ENCODE data around the gene PLA2R1. TPM values are rescaled to one million over a fixed set of nuclear protein-coding genes. Genes with fewer than 3 reads are reported as not detected.

PLA2R1 gene
- not detected in 2 replicates for total RNA-seq

DNA sequence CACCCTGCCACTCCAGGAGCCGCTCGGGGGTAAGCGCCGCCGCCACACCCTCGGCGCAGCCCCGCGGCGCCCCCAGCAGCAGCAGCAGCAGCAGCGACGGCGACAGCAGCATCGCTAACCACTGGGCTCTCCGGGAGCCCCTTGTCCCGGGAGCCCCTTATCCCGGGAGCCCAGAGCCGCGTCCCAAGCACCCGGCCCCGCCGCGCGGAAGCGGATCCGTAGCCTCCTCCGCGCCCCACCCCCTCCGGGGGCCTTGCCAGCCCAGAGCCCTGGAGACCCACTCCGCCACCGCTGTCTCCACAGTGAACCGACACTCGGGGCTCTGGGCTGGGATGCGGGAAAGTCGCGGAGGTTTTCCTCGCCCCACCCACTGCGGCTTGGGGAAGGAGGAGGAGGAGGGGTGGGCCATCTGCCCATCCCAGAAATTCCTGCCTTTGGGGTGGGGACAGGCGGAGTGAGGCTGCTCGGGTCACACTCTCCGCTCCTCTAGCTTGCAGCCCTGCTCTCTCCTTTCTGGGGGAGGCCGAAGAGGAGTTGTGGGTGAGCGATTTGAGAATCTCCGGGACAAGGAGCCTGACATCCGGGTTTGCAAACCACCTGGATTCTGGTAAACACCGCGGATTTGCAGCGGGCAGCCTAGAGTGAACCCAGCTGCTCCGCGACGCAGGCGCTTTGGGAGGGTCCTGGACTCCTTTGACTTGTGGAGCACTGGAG, at the start of gene PLA2R1:
Gene PLA2R1 (minus strand): TSS at position 324 of the 714 bp plus-strand sequence. CDS start 212 bp downstream, at position 112.
- intact Hi-C loops (cut with micrococcal nuclease): no loop called here

DNA sequence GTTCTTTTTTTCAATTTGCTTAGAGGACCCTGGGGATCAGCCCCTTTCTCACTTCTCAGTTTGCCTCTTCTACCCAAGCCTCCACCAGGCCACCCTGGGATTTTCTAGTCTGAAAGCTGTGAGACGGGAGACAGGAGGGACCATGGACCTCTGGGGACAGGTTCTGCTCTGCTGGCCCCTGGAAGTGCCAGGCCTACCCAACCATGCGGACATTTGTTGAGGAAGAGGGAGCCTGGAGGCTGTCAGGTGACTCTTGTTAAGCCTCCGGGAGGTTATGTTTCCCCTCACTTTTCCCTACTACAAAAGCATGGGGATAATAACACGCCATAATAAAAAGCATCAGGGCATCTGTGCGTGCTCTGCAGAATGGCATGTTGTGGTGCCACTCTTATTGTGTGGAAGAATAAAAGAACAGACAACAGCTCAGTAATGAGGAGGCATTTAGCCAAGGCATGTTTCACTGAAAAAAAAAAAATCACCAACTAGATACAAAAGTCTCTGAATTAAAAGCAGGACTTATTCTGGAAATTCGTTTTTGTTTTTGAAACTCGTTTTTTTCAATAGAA, 48.3 kb upstream of the PLA2R1 start:
- intact Hi-C loops (cut with micrococcal nuclease): loop anchor here (1.0 to 2.0 kb wide), 7 partner anchors 100 to 1162 kb away; no protein-coding TSS in a partner anchor

DNA sequence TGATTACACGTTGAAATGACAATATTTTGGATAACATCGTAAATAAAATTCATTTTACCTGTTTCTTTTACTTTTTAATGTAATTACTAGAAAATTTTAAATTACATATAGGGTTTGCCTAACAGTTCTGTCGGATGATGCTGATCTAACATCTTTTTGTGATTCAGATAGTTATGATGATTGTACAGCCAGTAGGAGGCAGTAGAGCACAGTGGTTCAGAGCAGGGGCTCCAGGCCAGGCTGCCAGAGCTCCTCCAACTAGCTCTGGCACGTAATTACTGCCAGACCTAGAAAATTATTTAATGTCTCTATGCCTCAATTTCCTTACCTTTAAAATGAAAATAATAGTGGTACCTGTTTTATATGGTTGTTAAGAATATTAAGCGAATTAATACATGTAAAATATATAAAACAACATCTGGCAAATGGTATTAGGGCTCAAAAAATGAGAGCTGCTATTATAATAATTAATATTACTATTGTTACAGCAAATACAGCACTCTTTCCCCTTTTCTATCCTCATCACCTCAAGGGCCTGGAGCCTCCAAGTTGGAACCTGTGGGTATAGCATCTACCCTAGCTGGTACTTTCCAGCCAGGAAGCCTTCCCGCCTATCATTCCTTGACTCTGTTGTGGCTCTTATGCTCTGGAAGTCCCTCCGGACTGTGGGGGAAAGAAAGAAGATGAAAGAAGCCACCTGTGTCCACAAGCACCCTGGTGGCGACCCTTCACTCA, 47.7 kb upstream of the PLA2R1 start:
- intact Hi-C loops (cut with micrococcal nuclease): loop anchor here (1.0 to 2.0 kb wide), 7 partner anchors 100 to 1163 kb away; no protein-coding TSS in a partner anchor

- intact Hi-C loops (cut with micrococcal nuclease): no loop called here
Measured at GRCh38 chr2:160109243-160109642, 46.8 kb upstream of the PLA2R1 start.

DNA sequence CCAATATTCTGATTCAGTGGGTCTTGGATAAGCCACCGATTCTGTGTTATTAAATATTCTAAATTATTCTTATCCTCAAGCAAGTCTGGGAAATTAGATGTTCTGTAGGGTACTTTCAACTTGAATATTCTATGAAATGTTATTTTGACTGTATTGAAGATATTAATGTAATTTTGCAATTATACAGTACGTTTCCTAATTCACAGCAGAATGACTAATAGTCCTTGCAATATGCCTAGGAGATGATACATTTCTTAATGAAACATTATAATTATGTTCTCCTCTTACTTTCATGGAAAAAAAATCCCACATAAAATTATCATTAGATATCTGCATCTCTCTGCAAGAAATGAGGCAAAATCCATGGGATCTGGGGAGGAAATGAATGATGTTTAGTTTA, 46.2 kb upstream of the PLA2R1 start:
- intact Hi-C loops (cut with micrococcal nuclease): no loop called here

DNA sequence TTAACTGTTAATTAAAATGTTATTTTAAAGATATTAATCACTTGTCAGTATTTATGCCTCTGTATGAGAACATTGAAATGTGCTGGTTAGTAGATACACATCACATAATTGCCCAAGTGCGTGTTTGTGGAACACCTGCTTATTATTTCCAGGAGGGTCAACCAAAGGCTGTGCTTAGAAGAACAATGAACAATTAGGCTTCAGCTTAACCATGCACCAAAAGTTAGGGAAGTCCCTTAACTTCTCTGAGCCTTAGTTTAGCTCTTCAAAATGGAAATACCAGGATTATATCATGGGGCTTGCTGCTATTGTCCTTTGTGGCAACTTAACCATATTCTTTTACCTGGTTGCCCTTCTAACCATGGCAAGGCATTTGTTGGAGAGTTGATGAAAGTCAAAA, 43.0 kb upstream of the PLA2R1 start:
- intact Hi-C loops (cut with micrococcal nuclease): no loop called here

DNA sequence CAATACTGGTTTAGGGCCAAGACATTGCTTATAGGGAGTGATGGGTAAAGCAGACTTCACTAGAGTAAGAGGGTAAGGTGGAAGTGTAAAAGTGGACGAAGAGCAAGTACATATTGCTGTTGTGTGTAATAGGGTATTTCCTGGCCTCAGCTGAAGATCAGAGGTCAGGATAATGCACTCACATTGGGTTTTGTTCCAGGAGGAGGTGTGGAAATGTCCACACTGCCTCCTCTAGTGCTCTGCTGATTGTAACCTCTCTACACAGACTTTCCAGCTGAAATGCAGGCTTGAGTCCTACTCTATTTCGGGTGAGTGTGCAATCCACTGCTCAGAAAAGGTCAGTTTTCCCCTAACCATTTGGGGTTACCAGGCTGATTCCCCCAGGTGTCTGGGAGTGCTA, 41.7 kb upstream of the PLA2R1 start:
- intact Hi-C loops (cut with micrococcal nuclease): no loop called here

DNA sequence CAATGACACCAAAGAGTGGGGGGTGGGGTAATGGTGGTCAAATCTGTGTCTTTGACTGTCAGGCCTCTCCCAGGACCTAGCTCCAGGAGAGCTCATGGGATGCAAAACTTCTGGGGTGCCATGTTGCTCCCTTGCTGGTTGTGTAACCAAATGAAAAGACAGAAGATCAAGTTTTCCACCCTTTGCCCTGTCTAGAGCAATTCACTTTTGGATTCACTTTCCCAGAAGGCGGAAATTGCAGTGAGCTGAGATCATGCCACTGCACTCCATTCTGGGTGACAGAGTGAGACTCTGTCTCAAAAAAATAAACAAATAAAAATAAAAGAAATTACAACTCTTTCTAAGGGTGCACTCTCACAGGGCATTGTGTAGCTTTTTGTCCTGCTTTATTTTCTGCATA, 34.9 kb upstream of the PLA2R1 start:
- intact Hi-C loops (cut with micrococcal nuclease): no loop called here

- intact Hi-C loops (cut with micrococcal nuclease): no loop called here
Measured at GRCh38 chr2:160096409-160096808, 34.0 kb upstream of the PLA2R1 start.

- intact Hi-C loops (cut with micrococcal nuclease): no loop called here
Measured at GRCh38 chr2:160092445-160092844, 30.0 kb upstream of the PLA2R1 start.

GRCh38 chr2:160091381-160091780, 29.0 kb upstream of the PLA2R1 start:
- intact Hi-C loops (cut with micrococcal nuclease): no loop called here

GRCh38 chr2:160087854-160088745, 25.7 kb upstream of the PLA2R1 start:
- intact Hi-C loops (cut with micrococcal nuclease): loop anchor here (1.0 to 5.0 kb wide), 2 partner anchors 975 to 1184 kb away; no protein-coding TSS in a partner anchor

GRCh38 chr2:160085662-160086061, 23.2 kb upstream of the PLA2R1 start:
- intact Hi-C loops (cut with micrococcal nuclease): loop anchor here (5.0 kb wide), 1 partner anchor 1187 kb away; no protein-coding TSS in a partner anchor

DNA sequence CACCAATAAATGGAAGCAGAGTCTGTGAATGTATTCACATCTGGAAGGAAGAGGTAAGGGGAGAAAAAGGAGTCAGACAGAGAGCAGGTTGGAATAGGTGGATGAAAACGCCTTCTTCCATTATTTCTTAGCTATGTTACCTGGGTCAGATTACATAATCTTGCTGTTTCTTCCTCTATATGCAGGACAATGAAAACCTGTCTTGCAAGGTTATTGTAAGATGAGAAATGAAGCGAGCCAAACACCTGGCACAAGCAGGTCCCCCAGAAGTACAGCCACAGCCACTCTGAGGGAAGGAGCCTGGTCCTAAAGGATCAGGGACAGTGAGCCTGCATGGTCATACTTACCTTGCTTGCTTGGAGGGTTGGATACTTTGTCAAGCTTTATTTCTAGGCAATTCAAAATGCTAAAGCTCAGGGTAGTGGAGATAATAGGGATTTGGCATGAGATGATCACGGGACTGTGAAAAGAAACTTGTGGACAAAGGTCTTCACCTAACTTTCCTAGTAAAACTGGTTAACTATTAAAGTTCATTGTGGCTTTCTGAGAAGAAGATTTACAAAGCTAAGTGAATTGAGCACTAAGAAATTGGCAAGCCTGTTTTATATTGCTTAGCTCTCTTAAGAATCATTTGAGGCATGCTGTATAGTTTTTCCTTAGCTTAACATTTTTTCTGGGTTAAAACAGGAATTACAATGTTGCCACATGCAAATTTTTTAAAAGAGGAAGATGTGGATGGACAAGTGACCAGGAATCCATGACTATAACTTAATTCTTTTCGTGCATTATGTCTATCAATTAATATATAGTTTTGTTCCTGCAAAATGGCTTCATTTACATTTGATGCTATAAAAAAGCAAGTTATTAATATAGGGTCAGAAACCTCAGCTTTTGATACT, 15.7 kb upstream of the PLA2R1 start:
- intact Hi-C loops (cut with micrococcal nuclease): no loop called here

- intact Hi-C loops (cut with micrococcal nuclease): no loop called here
Measured at GRCh38 chr2:160076914-160077313, 14.5 kb upstream of the PLA2R1 start.

DNA sequence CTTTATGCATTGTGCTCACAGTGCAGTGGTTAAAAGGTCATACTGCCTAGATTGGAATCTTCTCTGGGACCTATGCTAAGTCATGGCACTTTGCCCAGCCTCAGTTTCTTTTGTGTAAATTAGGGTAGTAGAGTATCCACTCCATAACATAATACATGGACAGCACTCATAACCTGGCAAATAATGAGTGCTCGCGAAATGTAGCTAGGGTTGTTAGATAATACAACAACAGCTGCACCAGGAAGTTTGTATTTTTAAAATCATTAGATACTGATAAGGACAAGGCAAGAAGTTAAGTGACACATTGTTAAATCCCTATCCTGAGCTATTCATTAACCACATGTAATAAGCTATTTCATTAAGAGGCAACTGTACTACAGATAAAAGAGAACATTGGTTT, 13.8 kb upstream of the PLA2R1 start:
- intact Hi-C loops (cut with micrococcal nuclease): no loop called here

DNA sequence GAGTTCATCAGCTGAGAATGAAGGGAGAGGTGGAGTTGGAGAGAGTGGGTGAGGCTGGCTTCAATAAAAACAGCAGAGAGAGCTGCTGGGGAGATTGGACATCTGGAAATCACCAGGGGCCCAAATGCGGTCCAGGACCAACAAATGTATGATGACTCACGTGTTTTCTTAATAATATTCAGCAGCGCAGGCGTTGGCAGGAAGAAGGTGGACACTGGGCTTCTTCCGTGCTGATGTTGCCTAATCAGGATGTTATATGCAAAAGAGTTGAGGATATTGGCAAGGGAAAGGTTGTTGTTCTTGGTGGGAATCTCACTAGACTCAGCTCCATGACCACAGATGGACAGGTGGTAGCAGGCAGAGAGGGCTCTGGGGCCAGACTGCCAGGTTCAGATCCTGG, 12.8 kb upstream of the PLA2R1 start:
- intact Hi-C loops (cut with micrococcal nuclease): no loop called here

GRCh38 chr2:160073284-160073888, 11.0 kb upstream of the PLA2R1 start:
- intact Hi-C loops (cut with micrococcal nuclease): no loop called here

GRCh38 chr2:160068906-160069305, 6.5 kb upstream of the PLA2R1 start:
- intact Hi-C loops (cut with micrococcal nuclease): no loop called here

GRCh38 chr2:160064916-160065315, 2.5 kb upstream of the PLA2R1 start:
- intact Hi-C loops (cut with micrococcal nuclease): no loop called here

Measured in T-helper 1 cell treated with Interleukin-12 subunit alpha and Interleukin-12 subunit beta and Interleukin-4 antibody, amounts not matched to agents 30 ng/mL and 1 ng/mL, for 36 hours (primary cell).